Coronary artery (tissue), 2 donors: ENCODE measurements around the gene CS.

Source experiments
- DNase-seq: peaks from one replicate; pipeline ENCODE4 v3.0.0-alpha.2; 2017; ENCODE audit warnings: low spot score
- H3K27ac ChIP-seq, 2 donors: fragments of 200-600 bp; sonication (generic); one replicate each; pipeline ENCODE4 v1.5.1; 2016 to 2019
- H3K4me3 ChIP-seq: fragments of 200-600 bp; sonication (generic); 2 replicates; pipeline ENCODE4 v1.5.1; 2016; ENCODE audit warnings: mild to moderate bottlenecking, moderate library complexity
- TF ChIP-seq, protein P1 (sequence below): fragments of 200-600 bp; sonication (generic); IDR thresholded peaks from one replicate; pipeline ENCODE4 v1.5.1; 2019; ENCODE audit warnings: antibody characterized with exemption

Gene CS

GRCh38 chr12:56223571-56224101, 76.5 kb downstream of the CS start:
- TF ChIP-seq, protein P1, sequence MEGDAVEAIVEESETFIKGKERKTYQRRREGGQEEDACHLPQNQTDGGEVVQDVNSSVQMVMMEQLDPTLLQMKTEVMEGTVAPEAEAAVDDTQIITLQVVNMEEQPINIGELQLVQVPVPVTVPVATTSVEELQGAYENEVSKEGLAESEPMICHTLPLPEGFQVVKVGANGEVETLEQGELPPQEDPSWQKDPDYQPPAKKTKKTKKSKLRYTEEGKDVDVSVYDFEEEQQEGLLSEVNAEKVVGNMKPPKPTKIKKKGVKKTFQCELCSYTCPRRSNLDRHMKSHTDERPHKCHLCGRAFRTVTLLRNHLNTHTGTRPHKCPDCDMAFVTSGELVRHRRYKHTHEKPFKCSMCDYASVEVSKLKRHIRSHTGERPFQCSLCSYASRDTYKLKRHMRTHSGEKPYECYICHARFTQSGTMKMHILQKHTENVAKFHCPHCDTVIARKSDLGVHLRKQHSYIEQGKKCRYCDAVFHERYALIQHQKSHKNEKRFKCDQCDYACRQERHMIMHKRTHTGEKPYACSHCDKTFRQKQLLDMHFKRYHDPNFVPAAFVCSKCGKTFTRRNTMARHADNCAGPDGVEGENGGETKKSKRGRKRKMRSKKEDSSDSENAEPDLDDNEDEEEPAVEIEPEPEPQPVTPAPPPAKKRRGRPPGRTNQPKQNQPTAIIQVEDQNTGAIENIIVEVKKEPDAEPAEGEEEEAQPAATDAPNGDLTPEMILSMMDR = no peak
- no peak for DNase-seq
- H3K4me3 ChIP-seq = peak overlapping the region; percentile 79
- peak overlapping the region; percentile 81 to 98 for H3K27ac ChIP-seq

DNA sequence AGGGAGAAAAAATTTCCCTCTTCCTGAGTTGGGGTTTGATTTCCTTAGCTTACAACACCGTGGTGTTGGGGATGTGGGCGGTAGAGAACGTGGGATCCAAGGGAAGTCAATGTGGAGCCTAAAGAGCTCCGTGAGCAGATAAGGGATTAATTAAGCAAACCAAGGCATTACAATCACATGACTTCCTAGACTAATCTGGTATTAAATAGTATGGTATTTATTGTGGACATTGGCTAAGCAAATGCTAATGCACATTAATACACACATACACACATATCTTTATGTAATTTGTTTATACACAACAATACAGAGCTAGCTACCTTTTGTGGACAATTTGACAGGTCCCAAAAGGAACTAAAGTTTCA, 77.6 kb downstream of the CS start:
- TF ChIP-seq, protein P1 = no peak
- peak overlapping the region; percentile 85 for H3K4me3 ChIP-seq
- peak overlapping the region; percentile 95 to 98 for H3K27ac ChIP-seq
- DNase-seq = no peak

- Histone ChIP-seq H3K4me3 (peak within 1 kb of the TSS; percentile 85), H3K27ac (peak within 1 kb of the TSS; percentile 95 to 98)
- peak; percentile 99 for DNase-seq
- TF ChIP-seq, protein P1 = no peak
These were observed 78.2 kb downstream of the CS start, which contains the start of gene RNF41 for GRCh38 chr12:56221757-56222530. TSS of gene RNF41 (minus strand) at chr12:56221922. CDS start at chr12:56214047, 7,875 bp downstream.
